Omental fat pad (tissue), 4 donors: ENCODE results near the gene POU3F4. TPM values are rescaled to one million over a fixed set of nuclear protein-coding genes. Genes with fewer than 3 reads are reported as not detected.

Experiments
- ATAC-seq: fragments of 150-250 bp; one replicate; pipeline ENCODE4 v1.9.1; 2016; ENCODE audit warnings: mild to moderate bottlenecking, moderate library complexity; ENCODE audit not compliant: low FRiP score
- DNase-seq: peaks from one replicate; pipeline ENCODE4 v3.0.0-alpha.2; 2019; ENCODE audit warnings: low spot score
- CTCF ChIP-seq, 3 donors: fragments of 450-650 bp; IDR thresholded peaks; one replicate each; pipeline ENCODE4 v1.5.1; 2016 to 2017; ENCODE audit warnings: antibody characterized with exemption in 3 of 3, mild to moderate bottlenecking in 3 of 3, moderate library complexity in 2 of 3
- total RNA-seq, 4 donors: library from RNA; depleted of rRNA; stranded (reverse); fragments of >200 nt; gene quantifications; one replicate each; pipeline ENCODE4 v1.1.0, GENCODE V29; 2016

POU3F4 gene
- total RNA-seq, 4 donors from 2014 or later = not detected

- DNase-seq = no peak
- no peak for TF ChIP-seq CTCF (IDR thresholded peaks at IDR 0.05)
- ATAC-seq = no peak
Measured at GRCh38 chrX:83508526-83509253, 600 bp downstream of the POU3F4 start.

- DNase-seq (no peak), ATAC-seq (no peak)
- TF ChIP-seq CTCF (IDR thresholded peaks at IDR 0.05) = no peak
Measured at GRCh38 chrX:83509254-83509801, 1.2 kb downstream of the POU3F4 start.

- TF ChIP-seq CTCF (IDR thresholded peaks at IDR 0.05) = no peak
- ATAC-seq (no peak), DNase-seq (no peak)
Measured at GRCh38 chrX:83510510-83511062, 2.5 kb downstream of the POU3F4 start.

GRCh38 chrX:83511208-83511607 is 3.1 kb downstream of the POU3F4 start:
- no peak for TF ChIP-seq CTCF (IDR thresholded peaks at IDR 0.05)
- ATAC-seq = no peak
- DNase-seq = no peak

GRCh38 chrX:83512111-83512510 is 4.0 kb downstream of the POU3F4 start:
- TF ChIP-seq CTCF (IDR thresholded peaks at IDR 0.05) = no peak
- DNase-seq = no peak
- no peak for ATAC-seq

GRCh38 chrX:83516597-83516996 is 8.5 kb downstream of the POU3F4 start:
- DNase-seq (no peak), ATAC-seq (no peak)
- TF ChIP-seq CTCF (IDR thresholded peaks at IDR 0.05) = no peak

- no peak for TF ChIP-seq CTCF (IDR thresholded peaks at IDR 0.05)
- ATAC-seq = no peak
- no peak for DNase-seq
Measured at GRCh38 chrX:83521905-83522304, 13.8 kb downstream of the POU3F4 start.
